NCI-H146 treated with DMSO at 0.1 percent for 48 hours (cell line): ENCODE results near the gene OR52B2.

Experiments used
- DNase-seq: peaks from one replicate; lab custom pipeline; 2025; ENCODE audit not compliant: unreplicated experiment; lab: John Stamatoyannopoulos, UW

Gene OR52B2

DNA sequence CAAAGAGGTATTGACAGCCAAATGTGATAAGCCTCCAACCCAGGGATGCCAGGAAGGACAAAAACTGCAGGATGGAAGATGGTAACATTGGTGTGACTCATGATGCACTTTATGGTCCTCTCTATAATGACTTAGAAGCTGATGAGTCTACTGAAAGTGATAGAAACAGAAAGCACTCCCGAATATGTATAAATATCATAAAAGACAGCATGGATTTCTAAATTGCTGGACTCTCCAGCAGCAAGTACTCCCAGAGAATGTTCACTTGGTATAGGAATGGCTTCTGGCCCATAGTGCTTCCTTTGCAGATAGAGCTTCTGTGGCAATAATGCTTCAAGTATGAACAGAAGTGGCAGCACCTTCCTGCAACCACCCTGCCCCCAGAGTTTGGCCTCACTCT lies at the start of gene OR52B2:
Gene OR52B2 (minus strand): TSS at position 101 of the 400 bp plus-strand sequence. CDS start 0 bp downstream, at position 101.
- DNase-seq: no peak

DNA sequence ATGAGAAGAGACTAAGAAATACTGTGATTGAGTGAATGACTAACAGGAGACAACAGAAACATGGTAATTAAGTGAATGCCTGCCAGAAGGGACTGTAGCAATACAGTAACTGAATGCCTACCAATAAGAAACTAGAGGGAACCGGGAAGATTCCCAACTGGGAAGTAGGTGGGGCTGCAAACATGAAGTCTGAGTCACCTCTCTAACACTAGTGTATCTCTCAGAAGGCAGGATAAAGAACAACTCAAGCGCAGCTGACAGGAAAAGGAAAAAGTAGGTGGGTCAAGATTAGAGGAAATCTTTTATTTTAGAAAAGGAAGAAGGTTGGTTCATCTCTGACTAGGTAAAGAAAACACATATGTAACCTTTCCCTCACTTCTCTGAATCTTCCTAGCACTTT lies 49.2 kb upstream of the OR52B2 start:
- DNase-seq: no peak

DNA sequence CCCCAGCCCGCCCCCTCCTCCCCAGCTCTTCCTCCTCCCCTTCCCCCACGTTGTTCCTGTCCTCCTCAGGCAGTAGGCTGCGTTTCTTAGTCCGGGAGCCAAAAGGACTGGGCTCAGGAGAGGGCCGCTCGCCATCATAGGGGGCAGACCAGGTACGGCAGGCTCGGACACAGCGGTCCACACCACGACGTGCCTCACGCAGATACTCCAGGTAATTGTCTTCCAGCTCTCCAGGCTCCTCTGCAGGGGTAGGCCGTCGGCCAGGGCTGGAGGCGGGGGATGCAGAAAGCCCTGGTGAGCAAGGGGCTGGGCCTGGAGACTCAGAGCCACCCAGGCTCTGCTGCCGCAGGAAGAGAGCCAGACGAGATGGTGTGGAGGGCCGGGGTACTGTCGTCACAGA lies 47.6 kb upstream of the OR52B2 start:
- no peak for DNase-seq

DNA sequence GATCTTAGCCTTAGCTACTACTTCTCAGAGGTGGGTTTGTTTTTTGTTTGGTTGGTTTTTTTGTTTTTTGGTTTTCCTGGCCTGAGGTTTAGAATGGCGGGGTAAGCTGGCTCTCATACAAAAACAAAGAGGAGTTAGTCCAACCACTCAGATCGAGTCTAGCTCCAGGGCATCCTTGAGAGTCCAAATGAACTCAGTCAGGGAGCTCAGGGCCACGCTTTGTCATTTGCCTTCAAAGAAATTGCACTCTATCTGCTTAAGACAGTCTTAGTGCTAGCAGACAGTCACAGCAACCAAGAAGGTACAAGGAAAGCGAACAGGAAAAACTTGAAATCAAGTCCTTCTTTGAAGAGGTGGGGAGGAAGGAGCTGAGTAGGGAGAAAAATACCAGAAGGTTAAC lies 46.4 kb upstream of the OR52B2 start:
- no peak for DNase-seq

DNA sequence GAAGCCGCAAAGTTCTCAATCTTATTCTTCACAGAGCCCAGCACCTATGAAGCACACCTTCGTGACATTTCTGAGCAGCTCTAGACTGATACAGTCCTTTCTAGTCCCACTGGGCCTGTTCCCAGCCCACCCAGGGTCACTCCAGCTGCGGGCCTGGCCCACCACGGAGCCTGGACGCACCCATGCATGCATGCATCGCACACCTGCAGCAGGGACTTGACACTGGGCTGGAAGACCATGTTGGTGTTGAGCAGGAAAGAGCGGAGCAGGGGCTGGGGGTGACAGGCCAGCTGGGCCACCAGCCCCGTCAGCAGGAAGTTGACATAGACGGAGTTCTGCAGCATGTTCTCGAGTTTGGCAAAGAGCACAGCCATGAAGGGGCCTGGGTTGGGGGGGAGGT lies 44.4 kb upstream of the OR52B2 start:
- DNase-seq: no peak

DNA sequence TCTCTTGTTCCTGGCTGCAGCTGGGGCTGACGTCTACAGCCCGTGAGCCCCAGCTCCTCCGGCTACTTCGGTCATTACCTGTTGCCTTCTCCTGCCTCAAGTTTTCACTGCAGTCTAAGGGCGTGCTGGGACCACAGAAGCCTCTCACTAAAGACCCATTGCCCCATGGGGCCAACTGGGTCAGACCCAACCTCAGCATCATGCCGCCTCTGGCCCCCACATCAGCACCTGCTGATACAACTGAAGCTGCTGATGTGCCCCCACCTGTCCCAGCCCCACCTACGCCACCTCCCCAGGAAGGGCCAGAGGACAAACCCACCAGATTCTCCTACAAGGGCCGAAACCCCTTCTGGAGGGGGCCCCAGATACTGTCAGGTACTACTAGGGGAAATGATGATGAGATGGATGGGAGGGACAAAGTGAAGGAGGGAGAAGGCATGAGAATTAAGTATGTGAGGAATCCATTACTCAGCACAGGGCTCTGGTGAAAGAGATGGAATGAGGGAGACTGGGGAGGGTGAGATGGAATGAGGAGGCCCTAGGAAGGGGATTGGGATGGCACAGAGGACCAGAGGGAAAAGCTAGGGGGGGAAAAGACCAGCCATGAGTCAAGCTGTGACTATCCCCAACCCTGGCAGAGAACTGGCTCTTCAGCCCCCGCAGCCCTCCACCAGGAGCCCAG lies 40.3 kb upstream of the OR52B2 start:
- no peak for DNase-seq

DNA sequence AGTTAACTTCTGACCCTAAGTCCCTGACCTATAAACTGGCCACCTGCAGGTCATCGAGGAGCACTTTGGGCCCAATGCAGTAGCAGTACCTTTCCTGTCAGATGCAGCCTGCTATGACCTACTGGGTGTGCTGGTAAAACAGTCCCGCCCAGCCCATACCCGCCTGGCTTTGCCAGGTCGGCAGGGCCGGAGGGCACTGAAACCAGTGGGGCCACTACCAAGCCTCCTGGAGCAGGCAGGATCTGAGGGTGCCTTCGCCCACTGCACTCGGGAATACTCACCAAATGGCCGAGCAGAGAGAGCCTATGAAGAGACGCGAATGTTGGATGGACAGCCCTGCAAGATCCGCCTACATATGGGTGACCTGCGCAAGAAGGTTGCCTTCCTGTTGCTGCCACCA lies 39.7 kb upstream of the OR52B2 start:
- no peak for DNase-seq

DNA sequence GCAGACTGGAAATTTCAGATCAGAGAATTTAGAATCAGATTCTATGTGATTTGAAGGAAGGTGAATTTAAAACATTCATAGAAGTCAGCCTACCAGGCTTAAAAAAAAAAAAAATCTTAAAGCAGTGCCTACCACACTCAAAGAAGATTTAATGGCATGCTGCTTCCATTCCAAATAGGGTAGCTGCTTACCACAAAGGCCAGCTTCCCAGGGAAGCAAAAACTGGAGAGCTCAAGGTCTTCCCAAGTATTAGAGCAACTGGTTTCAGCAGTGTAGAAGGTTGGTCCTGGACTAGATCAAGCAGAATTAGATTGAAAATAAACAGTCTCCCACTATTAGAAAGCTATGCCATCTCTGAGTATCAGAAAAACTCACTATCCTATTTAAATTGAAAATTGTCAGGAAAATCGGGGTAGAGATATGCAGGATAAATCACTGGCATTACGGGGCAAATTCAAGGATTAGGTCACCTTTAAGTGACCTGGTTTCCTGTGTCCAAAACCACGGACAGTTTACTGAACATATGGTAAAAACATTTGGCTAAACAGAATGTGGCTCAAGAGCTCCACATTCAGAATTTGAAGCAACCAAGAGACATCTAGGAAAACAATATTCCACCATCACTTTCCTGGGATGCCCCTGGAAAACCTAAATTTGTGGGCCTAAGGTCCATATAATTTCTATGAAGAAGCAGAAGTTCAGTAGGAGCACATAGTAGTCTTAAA lies 36.5 kb upstream of the OR52B2 start:
- DNase-seq: no peak

DNA sequence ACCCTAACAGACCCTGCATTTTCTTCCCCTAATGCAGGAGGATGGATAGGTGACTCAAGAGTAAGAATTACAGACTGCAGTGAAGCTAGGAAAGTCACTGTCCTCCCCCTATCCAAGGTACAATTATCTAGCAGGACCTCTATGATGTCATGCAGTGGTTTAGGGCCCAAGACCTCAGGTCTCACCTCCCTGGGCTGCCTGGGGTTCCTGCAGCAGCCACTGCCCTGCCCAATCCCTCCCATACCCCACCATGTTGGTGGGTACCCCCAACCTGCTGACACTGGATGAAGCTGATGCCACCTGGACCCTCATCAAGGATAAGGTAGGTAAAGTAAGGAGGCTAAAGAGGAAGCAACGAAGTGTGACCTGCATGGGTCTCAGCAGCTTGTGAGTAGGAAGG lies 35.2 kb upstream of the OR52B2 start, which contains the start of gene C11orf42:
Gene C11orf42 (plus strand): TSS at position 192 of the 400 bp plus-strand sequence. CDS start 59 bp downstream, at position 251.
- no peak for DNase-seq

DNA sequence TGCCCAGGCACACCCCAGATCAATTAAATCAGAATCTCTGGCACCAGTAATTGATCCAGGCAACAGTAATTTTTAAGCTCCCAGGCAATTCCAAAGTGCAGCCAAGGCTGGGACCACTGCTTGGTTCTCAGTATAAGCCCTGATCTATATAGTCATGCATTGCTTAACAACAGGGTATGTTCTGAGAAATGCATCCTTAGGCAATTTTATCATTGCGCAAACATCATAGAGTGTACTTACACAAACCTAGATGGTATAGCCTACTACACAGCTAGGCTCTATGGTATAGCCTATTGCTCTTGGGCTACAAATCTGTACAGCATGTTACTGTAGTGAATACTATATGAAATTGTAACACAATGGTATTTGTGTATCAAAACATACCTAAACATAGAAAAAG lies 34.6 kb upstream of the OR52B2 start:
- no peak for DNase-seq

DNA sequence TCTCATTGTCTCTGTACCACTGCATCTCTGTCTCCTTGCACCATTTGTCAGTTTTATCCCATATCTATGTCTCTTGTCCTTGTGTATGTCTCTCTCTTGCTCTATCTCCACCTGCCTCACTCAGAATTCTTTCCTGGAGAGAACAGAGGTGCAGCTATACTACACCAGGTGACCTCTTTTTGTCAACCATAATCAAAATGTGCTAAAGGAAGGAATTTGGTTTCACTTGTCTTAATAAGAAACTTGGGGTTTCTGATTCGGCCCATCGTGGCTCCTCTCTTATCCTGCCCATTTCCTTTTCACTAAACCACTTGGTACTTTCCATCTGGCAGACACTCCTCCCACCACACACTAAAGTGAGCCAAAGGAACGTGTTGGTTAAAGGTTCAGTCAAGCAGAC lies 33.2 kb upstream of the OR52B2 start:
- DNase-seq: no peak

DNA sequence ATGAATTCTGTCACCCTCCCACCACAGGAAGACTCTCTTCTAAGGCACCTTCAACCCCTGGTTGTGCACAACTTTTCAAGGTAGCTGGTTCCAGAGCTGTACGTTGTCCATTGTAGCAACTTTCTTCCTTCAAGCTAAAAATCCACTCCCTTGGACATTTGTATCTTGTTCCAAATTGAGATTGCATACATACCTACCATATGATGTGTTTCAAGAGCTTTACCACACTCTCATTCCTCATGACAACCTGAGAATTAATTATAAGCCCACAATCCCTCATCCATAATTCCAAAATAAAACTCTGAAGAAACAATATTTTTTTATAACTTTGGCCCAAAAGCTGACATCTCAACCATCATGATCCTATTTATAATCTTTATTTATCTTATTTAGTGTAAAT lies 31.9 kb upstream of the OR52B2 start:
- no peak for DNase-seq

DNA sequence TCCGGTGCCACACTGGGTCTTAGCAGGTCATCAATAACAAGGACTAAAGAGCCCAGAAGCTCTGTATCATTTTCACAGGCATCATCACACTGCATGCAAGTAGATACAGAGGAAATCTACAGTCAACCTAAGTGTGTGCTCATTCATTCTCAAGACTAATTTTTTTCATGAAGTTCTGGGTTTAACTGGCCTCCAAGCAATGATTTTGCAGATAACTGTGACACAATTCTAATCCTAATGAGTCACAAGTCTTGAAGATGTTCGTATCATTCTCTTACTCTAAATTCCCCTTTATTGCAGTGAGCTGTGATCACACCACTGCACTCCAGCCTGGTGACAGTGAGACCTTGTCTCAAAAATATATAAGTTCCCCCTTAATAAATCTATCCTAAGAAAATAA lies 31.4 kb upstream of the OR52B2 start:
- no peak for DNase-seq

DNA sequence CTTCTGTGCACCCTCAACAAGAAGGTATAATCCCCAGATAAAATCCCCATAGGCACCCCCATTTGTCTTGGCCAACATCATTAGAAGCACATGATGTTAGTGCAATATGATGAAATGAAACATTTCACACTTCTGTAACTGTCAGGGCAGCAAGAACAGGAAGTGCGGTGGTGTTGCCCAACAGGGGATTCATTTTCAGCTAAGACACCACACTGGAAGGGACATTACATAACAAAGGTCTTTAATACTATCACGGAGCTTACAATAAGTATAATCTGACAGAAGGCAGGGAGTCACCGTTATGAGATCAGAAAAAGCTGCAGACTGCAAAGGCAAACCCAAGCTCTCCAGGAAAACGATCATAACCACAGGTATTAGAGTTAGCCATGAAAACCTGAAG lies 30.8 kb upstream of the OR52B2 start:
- DNase-seq: no peak

DNA sequence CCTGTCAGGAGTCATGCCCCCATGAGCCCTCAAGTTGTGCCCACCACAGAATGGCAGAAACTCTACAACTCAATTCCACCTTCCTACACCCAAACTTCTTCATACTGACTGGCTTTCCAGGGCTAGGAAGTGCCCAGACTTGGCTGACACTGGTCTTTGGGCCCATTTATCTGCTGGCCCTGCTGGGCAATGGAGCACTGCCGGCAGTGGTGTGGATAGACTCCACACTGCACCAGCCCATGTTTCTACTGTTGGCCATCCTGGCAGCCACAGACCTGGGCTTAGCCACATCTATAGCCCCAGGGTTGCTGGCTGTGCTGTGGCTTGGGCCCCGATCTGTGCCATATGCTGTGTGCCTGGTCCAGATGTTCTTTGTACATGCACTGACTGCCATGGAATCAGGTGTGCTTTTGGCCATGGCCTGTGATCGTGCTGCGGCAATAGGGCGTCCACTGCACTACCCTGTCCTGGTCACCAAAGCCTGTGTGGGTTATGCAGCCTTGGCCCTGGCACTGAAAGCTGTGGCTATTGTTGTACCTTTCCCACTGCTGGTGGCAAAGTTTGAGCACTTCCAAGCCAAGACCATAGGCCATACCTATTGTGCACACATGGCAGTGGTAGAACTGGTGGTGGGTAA lies 29.2 kb upstream of the OR52B2 start, which contains the start of gene OR52W1:
Gene OR52W1 (plus strand): TSS at position 51 of the 637 bp plus-strand sequence. CDS start 0 bp downstream, at position 51.
- DNase-seq: no peak

DNA sequence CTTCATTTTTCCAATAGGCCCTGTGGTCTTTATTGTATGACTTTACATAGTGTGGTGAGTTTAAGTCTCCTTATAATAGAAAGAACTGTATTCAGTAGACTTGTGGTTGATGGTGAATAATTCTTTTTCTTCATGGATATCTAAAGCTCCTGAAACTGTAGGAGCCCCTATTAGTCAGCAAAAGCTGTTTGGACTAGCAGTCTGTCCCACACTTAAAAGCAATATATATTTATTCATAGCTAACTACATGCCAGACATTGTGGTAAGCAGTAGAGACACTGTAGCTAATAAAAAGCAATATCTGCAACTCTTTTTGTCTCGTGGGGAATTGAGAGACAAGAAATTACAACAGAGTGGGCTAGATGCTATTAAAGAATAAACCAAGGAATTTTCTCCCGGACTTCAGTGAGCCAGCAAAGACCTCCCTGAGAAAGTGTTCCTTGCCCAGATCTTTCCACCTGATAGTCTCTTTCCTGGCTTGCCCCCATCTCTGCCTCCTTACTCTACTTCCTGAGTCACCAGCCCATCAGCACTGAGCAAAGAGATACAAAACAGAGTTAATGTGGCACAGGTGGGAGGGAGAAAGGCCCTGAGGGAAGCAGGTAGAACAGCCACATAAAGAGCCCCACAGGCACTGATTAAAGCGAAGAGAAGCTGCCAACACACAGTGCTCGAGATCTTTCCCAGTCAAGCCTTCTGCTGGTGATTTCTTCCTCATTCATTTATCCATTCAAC lies 27.5 kb upstream of the OR52B2 start:
- DNase-seq: no peak

DNA sequence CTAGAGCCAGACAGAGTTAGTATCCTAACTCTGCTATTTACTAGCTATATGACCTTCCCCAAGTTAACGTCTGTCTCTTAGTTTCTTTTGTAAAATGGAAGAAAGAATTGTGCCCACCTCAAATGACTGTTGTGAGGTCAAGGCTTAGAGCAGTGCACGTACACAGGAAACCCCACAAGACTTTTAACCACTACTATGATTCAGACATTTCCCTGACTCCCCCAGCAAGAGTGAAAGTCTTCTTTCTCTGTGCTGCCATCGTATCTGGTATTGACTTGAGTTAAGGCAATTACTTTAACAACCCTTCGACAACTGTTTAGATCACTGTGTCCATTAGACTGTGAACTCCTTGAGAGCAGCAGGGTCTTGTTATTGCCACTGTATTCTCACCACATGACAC lies 26.3 kb upstream of the OR52B2 start:
- DNase-seq: no peak

DNA sequence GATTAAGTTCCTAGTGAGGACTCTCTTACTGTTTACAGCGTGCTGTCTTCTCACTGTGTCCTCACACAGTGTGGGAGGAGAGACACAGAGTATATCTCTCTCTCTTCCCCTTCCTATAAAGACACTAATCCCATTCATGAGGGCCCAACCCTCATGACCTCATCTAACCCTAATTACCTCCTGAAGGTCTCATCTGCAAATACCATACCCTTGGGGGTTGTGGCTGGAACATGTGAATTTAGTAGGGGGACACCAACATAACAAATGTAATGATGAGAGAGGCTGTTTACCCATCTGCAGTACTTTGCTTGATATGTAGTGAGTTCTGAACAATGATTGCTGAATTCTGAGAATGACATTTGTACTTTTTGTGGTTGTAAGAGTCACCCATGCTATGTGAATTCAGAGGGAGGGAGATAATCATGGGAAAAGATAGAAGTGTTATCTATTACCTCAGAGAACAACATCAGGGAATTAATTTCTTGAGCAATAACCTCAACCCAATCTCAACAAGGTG lies 24.0 kb upstream of the OR52B2 start:
- DNase-seq: no peak

DNA sequence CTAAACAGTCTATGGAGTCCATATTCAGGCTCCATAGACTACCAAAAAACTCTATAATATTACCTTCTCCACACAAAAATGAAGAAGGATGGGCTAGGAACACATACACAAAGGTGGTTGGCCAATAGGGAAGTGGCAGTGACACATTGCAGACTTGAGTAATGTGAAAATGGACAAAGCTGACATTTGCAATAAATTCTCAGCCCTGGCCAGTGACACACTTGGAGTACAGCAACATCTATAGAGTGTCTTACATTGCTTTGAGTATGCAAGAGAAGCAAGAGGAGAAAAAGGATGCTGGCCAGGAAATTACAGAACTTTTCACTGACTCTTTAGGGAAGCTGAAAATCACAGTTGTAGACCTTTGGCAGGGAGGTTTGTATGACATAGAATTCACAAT lies 21.6 kb upstream of the OR52B2 start:
- DNase-seq: no peak

DNA sequence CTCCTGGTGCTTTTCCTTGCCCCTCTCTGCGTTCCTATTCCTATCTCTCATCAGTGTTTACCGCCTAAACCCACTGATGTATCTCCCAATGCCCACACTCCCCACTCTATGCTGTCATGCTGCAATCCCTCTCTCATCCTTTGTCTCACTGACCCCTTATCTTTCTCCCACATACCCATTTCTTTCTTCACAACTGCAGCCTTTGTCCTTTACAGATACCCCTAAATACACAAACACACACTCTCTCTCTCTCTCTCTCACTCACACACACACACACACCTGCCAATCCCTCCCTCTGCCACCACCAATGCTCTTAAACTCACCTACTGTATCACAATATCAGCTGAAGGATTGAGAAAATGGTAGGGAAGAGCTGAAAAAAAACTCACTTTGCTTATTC lies 5.3 kb upstream of the OR52B2 start:
- no peak for DNase-seq
